OCI-LY7 (cell line): Measurements from ENCODE around the gene SMPD3. TPM values are rescaled to one million over a fixed set of nuclear protein-coding genes. Genes with fewer than 3 reads are reported as not detected.

Source experiments
- BruUV-seq: library from RNA; stranded (reverse); fragments of 400-500 nt; replicated peaks from 2 replicates; lab custom pipeline; 2021; lab: Mats Ljungman, UMichigan
- CTCF ChIA-PET: fragments of 300-600 bp; sonication (Branson Sonifier 250); formaldehyde crosslinking; loops from one replicate; lab custom pipeline; 2022; ENCODE audit warnings: antibody characterized with exemption; ENCODE audit not compliant: unreplicated experiment; lab: Charles Lee
- POLR2A ChIA-PET: fragments of 300-600 bp; sonication (Branson Sonifier 250); formaldehyde crosslinking; loops from one replicate; lab custom pipeline; 2022; ENCODE audit warnings: antibody characterized with exemption; lab: Charles Lee
- DNase-seq: peaks from one replicate; pipeline ENCODE4 v3.0.0-alpha.2; 2015; ENCODE audit warnings: low spot score
- H2AFZ ChIP-seq: fragments of 200-600 bp; sonication (generic), shearing (Covaris generic); 2 replicates; pipeline ENCODE4 v1.6.1; 2014; ENCODE audit warnings: mild to moderate bottlenecking, antibody characterized with exemption, low read length, moderate library complexity
- H3K27ac ChIP-seq: fragments of 200-600 bp; sonication (generic); 2 replicates; pipeline ENCODE4 v1.5.1; 2014; ENCODE audit warnings: mixed run types, low read depth, mild to moderate bottlenecking, moderate library complexity, low read length, inconsistent platforms; ENCODE audit not compliant: poor library complexity, severe bottlenecking
- H3K36me3 ChIP-seq: fragments of 200-600 bp; sonication (generic); 2 replicates; pipeline ENCODE4 v1.6.1; 2014; ENCODE audit warnings: mild to moderate bottlenecking, antibody characterized with exemption, low read length, moderate library complexity, mixed read lengths; ENCODE audit not compliant: insufficient read depth
- H3K4me1 ChIP-seq: fragments of 200-600 bp; sonication (generic); 2 replicates; pipeline ENCODE4 v1.5.1; 2014; ENCODE audit warnings: mild to moderate bottlenecking, low read length; ENCODE audit not compliant: insufficient read depth, poor library complexity, severe bottlenecking
- H3K4me2 ChIP-seq: fragments of 200-600 bp; sonication (generic); 2 replicates; pipeline ENCODE4 v1.6.1; 2014; ENCODE audit warnings: mild to moderate bottlenecking, low read length
- H3K4me3 ChIP-seq: fragments of 200-600 bp; sonication (generic); 2 replicates; pipeline ENCODE4 v1.5.1; 2014; ENCODE audit warnings: mild to moderate bottlenecking, low read depth, low read length; ENCODE audit not compliant: poor library complexity, severe bottlenecking
- H3K79me2 ChIP-seq: fragments of 200-600 bp; sonication (generic); 2 replicates; pipeline ENCODE4 v1.6.1; 2016; ENCODE audit warnings: low read depth, mild to moderate bottlenecking, low read length, moderate library complexity, mixed read lengths; ENCODE audit not compliant: insufficient read depth
- H3K9me2 ChIP-seq: fragments of 200-600 bp; sonication (generic); 2 replicates; pipeline ENCODE4 v1.6.1; 2016; ENCODE audit warnings: mild to moderate bottlenecking, low read length, mixed read lengths; ENCODE audit not compliant: insufficient read depth
- H3K9me3 ChIP-seq: fragments of 200-600 bp; sonication (generic); 2 replicates; pipeline ENCODE4 v1.6.1; 2014; ENCODE audit warnings: mild to moderate bottlenecking, mixed run types, low read length, mixed read lengths
- H4K20me1 ChIP-seq: fragments of 200-600 bp; sonication (generic); 2 replicates; pipeline ENCODE4 v1.6.1; 2014; ENCODE audit warnings: mild to moderate bottlenecking, antibody characterized with exemption, low read length, moderate library complexity, mixed read lengths; ENCODE audit not compliant: insufficient read depth
- CTCF ChIP-seq: fragments of 200-600 bp; sonication (generic); conservative IDR thresholded peaks from 2 replicates; pipeline ENCODE4 v1.5.1; 2014; ENCODE audit warnings: mild to moderate bottlenecking, antibody characterized with exemption, low read length, moderate library complexity, mixed read lengths
- EZH2phosphoT487 ChIP-seq: fragments of 200-600 bp; sonication (generic); IDR thresholded peaks from 2 replicates; pipeline ENCODE4 v1.6.1; 2018; ENCODE audit warnings: low read depth, borderline replicate concordance, mild to moderate bottlenecking, mixed run types, antibody characterized with exemption, low read length, moderate library complexity, mixed read lengths
- intact Hi-C: fragments of 100-400 bp; cut with micrococcal nuclease; formaldehyde crosslinking; loops from one replicate; pipeline ENCODE4 v1.10.0; 2022; ENCODE audit not compliant: unreplicated experiment
- total RNA-seq, 2 experiments: library from RNA; depleted of rRNA in 1 of 2; stranded (reverse); fragments of >200 nt in 1 of 2; shearing (Covaris generic) in 1 of 2; gene quantifications; 2 replicates each; pipeline ENCODE4 v1.2.3, GENCODE V29; 2014 to 2022

Gene SMPD3
- total RNA-seq, 2 experiments from 2014 or later: 0.16 to 0.51 TPM

GRCh38 chr16:68375801-68376536 lies 72.3 kb downstream of the SMPD3 start:
- H3K4me1 ChIP-seq: peaks cover 2% of the 10 kb centered on the region
- no peaks in the 10 kb centered on the region for H4K20me1 ChIP-seq
- ChIA-PET CTCF (interaction anchor here (0.5 kb wide), 1 partner anchor 1535 kb away, joined by 3 read pairs; no protein-coding TSS in a partner anchor), POLR2A (interaction anchor here (0.9 kb wide), 1 partner anchor 21 kb away, joined by 3 read pairs; no protein-coding TSS in a partner anchor)
- no peaks in the 10 kb centered on the region for H3K9me2 ChIP-seq
- intact Hi-C loops: no loop called here
- no peak overlapping the region for H3K27ac ChIP-seq
- BruUV-seq: no TSS peak
- H3K79me2 ChIP-seq: no peaks in the 10 kb centered on the region
- H3K4me3 ChIP-seq: no peak overlapping the region
- no peak overlapping the region for H3K4me2 ChIP-seq
- no peaks in the 10 kb centered on the region for H3K36me3 ChIP-seq
- TF ChIP-seq EZH2phosphoT487 (no peak), CTCF (no peak)
- no peak overlapping the region for H2AFZ ChIP-seq
- DNase-seq: no peak
- no peaks in the 10 kb centered on the region for H3K9me3 ChIP-seq

- Histone ChIP-seq H3K4me2 (no peak overlapping the region), H3K9me3 (no peaks in the 10 kb centered on the region), H4K20me1 (no peaks in the 10 kb centered on the region), H3K4me1 (peaks cover 5% of the 10 kb centered on the region), H2AFZ (no peak overlapping the region), H3K79me2 (no peaks in the 10 kb centered on the region), H3K9me2 (no peaks in the 10 kb centered on the region), H3K36me3 (no peaks in the 10 kb centered on the region), H3K27ac (no peak overlapping the region), H3K4me3 (no peak overlapping the region)
- POLR2A ChIA-PET: interaction anchor here (0.9 kb wide), 1 partner anchor 22 kb away, joined by 3 read pairs; no protein-coding TSS in a partner anchor
- no TSS peak for BruUV-seq
- no peak for DNase-seq
- TF ChIP-seq CTCF: no peak
- no peak for TF ChIP-seq EZH2phosphoT487
- CTCF ChIA-PET: interaction anchor here (0.6 kb wide), 1 partner anchor 226 kb away, joined by 3 read pairs; no protein-coding TSS in a partner anchor
- intact Hi-C loops: no loop called here
Measured at GRCh38 chr16:68374961-68375660, 73.2 kb downstream of the SMPD3 start.
